NCI-H345 (cell line): ENCODE results near the gene HOXB6.
A peak's percentile ranks its signal among the peaks of the same experiment; 100 is the strongest.

Experiments used
- DNase-seq: peaks from one replicate; lab custom pipeline; 2025; lab: John Stamatoyannopoulos, UW

HOXB6 gene

GRCh38 chr17:48579471-48579759 lies 25.4 kb downstream of the HOXB6 start:
- no peak for DNase-seq

- peak; percentile 26 for DNase-seq
These were observed 25.9 kb downstream of the HOXB6 start for GRCh38 chr17:48578616-48579470.

DNA sequence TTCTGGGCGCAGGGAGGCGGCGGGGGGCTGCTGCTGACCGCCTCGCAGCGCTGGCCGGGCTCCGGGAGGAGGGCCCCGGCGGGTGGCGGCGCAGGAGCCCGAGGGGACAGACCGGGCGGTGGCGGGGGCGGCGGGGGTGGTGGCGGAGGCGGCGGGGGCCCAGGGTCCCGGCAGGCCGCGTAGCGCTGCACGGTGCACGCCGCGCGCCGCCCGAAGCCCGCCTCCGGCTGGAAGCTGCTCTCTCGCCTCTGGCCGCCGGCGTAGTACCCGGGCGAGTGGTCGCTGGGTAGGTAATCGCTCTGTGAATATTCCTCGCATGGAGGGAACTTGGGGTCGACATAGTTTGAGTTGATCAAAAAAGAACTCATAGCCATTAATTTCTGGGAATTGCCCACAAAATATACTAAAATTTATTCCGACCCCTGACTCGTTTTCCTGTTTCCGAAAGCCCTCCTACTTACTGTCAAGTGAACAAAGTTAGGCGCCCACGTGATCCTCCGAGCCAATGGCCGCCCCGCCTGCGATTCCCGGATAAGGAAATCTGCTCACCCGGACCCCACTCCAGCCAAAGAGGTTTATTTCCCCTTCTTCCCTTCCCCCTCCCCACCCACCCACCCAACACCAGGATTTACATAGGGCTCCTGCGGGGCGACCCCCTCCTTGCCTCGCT lies 26.7 kb downstream of the HOXB6 start, which contains the start of gene HOXB4:
Gene HOXB4 (minus strand): TSS at position 405 of the 670 bp plus-strand sequence. CDS start 31 bp downstream, at position 374.
- peak; percentile 16 for DNase-seq

- DNase-seq, result no peak
These were observed 27.3 kb downstream of the HOXB6 start for GRCh38 chr17:48577330-48577945.

GRCh38 chr17:48576479-48577309 lies 28.1 kb downstream of the HOXB6 start:
- no peak for DNase-seq

DNA sequence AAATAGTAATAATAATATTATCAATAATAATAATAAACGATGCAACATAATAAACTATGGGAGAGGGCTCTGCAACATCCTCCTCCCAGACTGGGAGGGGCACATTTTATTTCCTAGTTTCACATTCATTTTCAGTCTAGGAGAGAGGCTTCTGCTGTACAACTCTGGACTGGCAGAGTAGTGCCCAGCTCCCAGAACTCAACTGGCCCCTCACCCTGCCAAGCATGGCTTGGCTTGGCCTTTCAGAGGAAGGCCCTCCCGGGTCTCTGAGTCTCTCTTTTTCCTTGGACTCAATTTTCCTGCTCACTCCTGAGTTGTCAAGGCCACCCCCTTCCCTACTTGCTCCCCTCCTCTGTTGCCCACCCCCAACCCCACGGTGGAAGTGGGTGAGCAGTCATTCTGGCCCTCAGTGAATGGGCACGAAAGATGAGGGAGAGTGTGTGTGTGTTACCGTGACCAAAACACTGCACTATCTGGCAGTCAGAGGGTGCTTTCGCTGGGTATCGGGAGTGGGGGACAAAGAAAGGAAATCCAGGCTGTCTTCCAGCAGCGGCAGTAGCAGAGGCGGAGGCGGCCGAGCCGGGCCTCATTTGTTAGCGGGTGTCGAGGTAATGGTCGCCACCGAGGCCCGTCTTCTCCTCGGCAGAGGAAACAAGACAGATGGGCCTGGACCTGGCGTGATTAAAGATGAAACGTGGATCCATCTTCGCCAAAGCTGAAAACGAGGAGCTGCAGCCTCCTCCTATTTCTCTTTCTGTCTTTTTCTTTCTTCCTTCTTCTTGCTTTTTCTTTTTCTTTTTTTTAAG lies 28.9 kb downstream of the HOXB6 start:
- DNase-seq, result no peak

GRCh38 chr17:48575066-48575582 lies 29.7 kb downstream of the HOXB6 start:
- no peak for DNase-seq

- no peak for DNase-seq
These were observed 30.2 kb downstream of the HOXB6 start for GRCh38 chr17:48574505-48575065.

DNA sequence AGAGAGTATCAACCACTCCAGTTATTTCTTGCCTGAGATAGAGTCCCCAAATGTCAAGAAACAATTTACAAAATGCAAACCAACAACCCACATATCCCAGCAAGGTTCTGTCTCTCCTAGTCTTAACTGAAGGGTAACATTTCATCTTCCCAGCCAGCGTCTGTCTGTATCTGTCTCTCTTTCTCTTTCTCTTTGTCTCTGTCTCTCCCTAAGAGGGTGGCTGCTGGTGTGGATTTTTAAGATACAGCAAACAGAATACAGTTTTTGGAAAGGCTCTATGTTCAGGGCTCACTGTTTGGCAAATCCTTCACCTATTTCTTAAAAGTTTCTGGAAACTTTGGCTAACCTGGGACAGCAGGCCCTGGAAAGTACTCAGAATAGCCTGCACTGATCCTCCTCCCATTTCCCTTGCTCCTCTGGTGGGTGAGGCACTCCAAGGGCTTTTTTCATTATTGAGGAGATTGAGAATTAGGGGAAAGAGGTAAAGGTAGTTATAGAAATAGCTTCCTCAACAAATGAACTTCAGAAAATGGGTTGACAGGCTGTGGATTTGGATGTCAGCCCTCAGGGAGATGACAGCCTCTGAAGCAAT lies 32.9 kb downstream of the HOXB6 start:
- DNase-seq, result no peak

- no peak for DNase-seq
These were observed 33.6 kb downstream of the HOXB6 start for GRCh38 chr17:48571024-48571818.

DNA sequence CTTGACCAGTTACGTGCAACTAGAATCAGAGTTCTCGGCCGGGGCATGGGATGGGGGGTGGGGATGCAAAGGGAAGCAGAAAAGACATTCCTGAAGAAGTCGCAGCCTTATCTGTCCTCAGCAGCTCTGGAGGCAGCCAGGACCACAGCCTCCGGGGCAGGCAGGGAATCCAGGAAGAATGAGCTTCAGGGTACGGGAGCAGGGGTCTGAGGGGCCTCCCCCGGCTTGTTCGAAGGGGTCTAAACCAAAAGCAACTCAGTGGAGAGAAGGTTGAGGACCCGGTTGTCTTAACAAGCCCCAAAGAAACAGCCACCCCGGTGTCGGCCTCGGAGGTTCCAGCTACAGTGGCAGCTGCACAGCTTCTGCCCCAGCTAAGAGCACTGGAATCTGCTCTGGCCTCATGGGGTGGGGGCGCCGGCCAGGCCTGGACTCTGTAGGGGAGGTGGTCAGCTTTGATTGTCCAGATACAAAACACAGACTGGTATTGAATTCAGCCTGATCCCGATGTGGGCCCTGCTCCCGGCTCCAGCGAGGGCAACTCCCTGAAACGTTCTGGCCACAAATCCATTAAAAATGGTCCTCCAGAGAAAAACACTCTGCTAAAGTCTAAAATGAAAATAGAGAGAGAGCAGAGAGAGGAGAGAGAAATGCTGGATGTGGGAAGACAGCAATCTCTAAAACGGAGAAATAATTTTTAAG lies 34.3 kb downstream of the HOXB6 start:
- DNase-seq, result no peak

GRCh38 chr17:48569674-48570324 lies 35.0 kb downstream of the HOXB6 start:
- no peak for DNase-seq

DNA sequence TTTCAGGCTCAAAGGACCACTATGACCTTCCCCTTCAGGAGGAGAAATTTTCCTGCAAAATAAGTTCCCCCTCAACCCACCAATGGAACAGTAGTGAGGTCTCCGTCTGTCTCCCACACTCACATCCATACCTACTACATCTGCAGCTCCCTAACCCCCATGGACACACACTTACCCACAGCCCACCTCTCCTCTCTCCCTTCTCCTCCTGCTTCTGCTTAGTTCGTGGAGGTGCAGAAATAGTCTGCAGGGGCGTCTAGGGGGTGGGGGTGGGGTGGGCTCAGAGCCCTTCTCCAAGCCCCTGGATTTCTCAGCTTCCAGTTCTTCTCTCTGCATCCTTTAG lies 35.6 kb downstream of the HOXB6 start:
- no peak for DNase-seq

- DNase-seq, result no peak
These were observed 36.1 kb downstream of the HOXB6 start for GRCh38 chr17:48568499-48569239.

GRCh38 chr17:48567646-48568354 lies 37.0 kb downstream of the HOXB6 start:
- no peak for DNase-seq

DNA sequence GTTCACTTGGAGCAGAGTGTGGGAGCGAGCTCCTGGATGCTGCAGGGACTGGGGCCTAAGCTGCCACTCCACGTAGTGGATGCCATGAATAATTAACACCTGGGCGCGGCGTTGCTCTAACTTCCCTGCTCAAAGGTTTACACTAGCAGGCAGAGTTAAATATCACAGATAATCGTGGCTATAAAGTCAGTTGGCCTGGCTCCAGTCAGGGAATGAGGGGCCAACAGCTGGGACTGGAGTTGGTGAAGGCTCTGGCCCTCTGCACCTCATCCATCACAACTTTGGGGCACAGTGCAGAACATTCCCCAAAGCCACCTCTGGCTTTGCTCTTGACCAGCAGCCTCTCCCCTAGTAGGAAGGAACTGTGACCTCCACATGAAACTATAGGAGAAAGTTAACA lies 37.6 kb downstream of the HOXB6 start:
- DNase-seq, result no peak

- no peak for DNase-seq
These were observed 38.1 kb downstream of the HOXB6 start for GRCh38 chr17:48566717-48567116.
